ENCODE data around the gene PLET1. TPM values are rescaled to one million over a fixed set of nuclear protein-coding genes. Genes with fewer than 3 reads are reported as not detected.

The PLET1 gene
- polyA plus RNA-seq, 10 donors = not detected

DNA sequence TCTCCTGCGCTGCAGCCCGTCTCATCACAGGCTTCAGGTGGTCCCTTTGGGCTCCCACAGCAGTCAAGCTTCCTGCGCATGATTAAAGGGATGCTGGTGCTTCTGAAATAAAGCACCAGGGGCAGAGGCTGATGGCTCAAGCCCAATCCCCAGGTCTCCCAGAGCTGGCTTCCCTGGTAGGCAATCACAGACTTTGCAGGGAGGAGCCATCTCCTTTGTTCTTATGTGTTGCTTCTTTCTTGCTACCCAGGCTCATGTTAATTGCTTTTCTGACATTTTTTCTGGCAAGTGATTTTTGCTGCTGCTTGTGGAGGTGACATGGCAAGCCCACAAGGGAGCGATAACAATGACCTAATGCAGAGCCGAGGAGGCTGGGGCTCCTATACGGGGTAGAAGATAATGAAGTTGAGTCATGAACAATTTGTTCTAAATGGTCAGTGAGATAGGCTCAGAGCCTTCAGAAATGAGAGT is 25.2 kb upstream of the PLET1 start:
- DNase-seq = no peak

DNA sequence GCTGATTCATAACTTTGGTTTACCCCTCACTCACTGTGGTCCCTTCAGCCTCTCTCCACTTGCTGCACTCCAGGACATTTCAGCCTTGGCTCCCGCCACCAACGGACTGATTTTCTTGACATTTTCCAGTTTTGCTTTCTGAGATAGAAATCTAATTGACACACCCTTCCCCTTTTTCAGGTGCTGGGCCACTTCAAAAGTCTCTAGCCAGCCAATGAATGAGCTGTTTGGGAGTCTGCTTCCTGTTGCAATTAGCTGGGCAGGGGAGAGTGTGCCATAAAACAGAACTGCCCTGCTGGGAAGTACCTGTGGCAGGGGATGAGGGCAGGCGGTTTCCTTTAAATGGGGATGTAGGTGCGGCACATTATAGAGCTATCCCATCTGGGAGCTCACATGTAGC is 21.1 kb upstream of the PLET1 start:
- DNase-seq = no peak

DNA sequence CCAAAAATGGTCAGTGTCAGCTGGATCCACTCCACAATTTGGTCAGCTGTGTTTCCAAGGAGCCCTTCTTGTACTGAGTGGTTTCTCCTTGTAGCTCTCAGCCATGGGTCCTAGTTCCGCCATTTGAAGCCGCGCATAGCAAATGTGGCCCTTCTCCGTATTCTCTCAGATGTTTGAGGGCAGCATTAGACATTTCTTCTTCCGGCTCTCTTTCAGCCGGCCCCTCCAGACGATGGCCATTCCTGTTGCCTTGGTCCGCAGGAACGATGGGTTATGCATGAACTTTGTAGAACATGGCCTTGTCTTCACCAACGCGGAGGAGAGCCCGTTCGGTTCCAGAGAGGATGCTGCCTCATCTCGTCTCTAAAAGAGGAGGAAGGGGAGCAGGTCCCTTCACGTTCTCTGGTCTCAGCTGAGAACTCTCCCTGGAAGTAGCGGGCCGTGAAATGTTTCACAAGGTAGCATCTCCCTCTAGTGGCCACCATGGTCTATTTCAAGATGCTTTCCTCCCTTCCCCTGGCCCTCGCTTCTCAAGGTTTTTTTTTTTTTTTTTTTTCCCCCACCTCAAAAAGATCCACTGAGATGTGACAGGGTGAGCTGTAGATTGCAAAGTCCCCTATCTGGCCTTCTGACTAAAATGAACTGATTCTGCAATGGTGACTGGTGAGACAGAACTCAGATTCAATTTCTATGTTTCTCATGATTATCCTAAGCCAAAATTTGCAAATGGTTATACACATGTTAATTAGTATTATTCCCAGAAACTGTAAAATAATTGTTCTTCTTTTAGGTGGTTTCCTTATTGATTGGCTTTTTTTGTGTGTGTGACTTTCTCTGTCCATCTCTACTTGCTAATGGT is 19.8 kb upstream of the PLET1 start:
- DNase-seq = peak; percentile 69 to 90 (median 80)

DNA sequence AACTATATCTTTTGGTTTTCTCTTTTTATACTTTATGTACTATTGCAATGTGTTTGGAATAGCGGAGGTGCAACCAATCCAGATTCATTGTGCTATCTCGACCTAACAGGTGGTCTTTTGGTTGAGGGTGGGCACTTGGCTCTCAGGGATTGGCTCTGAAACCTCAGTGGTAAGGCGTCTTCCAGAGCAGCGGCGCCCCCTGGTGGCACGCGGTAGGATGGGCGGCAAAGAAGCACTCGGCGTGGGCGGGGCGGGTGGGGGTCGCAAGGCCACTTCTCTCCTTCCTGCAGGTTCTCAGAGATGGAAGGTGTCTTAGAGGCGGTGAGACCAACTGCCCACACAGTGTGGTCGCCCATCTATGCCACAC is 19.2 kb upstream of the PLET1 start:
- peak in 2 of 3 donors; percentile 67 to 75 for DNase-seq

DNA sequence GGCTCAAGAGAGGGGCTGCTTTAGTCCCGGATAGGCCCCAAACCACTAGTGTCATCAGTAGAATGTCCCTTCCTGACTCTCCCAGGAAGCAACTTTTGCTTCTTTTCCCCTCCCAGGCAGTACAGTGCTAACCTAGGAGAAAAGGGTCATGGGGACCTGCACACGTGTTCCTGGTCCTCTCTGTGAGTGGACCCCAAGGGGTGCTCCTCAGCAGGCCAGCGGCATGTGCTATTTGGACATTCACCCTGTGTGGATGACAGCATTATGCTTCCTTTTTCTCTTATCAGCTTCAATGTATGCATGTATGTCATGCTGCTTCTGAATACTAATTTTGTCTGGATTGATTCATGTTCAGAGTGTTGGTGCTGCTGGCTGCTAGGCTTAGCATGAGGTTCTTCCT is 18.1 kb upstream of the PLET1 start:
- no peak for DNase-seq

DNA sequence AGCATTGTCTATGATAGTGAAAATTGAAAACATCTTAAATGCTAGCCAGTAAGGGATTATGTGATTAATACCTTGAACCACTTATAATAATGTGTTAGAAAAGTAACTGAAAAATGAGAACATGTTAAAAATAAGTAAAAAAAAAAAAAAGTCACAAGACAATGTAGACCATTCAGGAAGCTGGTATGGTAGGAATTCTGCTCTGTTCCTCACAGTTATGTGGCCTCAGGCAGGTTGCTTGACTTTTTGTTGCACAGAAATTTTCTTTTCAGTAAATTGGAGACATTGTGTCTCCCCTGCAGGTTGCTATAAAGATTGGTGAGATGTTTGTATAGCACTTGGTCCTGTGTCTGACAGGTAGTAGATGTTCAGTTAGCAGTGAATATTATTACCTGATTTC is 17.3 kb upstream of the PLET1 start:
- no peak for DNase-seq

DNA sequence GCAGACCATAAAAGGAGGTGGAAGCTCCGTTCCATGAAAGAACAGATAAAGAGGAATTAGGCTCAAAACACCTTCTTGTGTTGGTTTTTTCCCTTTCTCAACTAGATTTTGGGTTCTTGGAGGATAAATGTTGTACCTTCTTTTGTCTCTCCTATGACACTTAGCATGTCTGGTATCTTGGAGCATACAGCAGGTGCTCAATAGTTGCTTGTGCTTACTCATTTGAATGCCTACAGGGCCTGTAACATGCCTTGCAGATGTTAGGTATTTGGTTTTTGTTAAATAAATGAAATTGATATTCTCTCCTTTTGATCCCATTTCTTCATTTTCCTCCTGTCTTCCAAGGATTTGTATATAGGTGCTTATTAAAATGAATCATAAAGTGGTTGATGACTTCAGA is 16.4 kb upstream of the PLET1 start:
- no peak for DNase-seq

DNA sequence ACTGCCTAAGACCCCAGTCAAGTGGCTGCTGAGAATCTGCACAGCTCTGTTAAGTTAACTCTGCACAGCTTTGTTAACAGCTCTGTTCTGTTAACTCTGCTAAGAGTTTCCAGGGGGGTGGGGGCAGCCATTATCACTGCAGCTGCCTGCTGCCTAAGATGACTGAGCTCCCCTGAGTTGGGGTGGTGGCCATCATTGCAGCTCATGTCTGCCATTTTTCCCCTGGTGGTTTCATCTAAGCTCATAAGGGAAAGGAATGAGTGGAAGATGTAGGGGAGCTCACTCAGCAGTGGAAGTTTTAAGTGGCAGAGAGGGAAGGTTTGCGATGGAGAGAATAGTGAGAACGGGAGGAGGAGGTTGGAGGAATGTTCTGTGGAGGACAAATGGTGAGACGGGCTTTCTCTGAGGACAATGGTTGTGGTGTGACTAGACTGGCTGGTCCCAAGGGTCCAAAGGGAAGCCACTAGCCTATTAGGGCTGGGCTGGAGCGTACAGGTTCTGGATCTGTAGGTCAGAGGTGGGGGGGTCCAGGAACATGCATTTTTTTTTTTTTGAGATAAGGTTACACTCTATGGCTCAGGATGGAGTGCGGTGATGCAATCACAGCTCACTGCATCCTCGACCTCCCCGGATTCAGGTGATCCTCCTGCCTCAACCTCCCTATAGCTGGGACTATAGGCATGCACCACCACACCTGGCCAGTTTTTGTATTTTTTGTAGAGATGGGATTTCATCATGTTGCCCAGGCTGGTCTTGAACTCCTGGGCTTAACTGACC is 13.5 kb upstream of the PLET1 start:
- DNase-seq = no peak

DNA sequence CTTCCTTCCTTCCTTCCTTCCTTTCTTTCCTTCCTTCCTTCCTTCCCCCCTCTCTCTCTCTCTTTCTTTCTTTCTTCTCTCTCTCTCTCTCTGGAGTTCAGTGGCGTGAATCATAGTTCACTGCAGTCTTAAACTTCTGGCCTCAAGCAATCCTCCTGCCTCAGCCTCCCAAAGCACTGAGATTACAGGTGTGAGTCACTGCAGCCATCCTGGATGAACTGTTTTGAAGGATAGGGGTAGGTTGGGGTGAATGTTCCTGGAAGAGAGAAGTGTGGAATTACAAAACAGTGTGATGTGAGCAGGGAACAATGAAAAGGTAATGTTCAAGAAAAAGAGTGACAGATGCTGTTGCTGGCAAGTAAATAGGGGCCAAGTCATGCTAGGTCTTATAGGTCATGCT is 12.4 kb upstream of the PLET1 start:
- DNase-seq = no peak

DNA sequence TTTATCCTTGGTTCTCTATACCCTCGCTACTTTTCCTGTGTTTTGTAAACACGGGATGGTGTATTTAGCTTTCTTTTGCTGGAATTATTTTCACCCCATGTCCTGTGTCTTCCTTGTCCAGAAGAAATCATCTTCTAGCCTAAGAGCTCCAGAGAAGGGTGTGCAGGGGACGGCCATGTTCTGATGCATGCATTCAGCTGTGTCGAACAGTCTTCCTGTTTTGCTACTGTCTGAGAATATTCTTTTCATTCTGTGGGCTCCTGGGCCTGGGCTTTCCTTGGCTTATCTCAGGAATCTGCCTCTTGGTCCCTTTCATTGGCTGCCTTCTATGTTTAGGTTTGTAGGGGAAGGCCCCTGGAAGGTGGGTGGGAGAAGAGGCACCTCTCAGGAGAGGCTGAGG is 10.6 kb upstream of the PLET1 start:
- no peak for DNase-seq

DNA sequence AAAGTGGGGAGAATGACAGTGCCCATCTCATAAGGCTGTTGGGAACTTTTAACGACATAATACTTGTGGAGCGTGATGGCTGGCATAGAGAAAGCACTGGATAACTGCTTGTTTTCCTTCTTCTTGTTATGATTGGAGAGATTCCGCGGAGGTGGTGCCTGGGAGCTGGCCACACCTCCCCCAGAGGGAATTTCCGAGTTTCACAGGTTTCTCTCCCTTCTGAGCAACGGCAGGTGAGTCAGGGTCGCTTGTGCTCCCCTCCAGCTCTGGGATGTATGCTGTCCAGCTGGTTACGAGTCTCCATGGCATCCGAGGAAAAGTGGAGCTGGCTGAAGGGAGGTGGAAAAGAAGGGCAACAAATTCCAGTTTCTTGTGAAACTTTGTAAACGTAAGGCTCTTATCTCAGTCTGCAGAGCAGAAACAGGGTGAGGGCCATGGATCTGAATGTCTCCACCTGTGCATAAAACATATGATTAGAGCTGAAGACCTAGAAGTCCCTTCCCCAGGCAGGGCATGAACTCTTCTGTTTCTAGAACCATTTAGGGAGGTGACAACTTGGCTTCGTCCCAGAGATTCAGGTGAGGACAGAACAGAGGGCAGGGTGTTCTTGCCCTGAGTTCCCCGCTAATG is 10.0 kb upstream of the PLET1 start:
- no peak for DNase-seq

DNA sequence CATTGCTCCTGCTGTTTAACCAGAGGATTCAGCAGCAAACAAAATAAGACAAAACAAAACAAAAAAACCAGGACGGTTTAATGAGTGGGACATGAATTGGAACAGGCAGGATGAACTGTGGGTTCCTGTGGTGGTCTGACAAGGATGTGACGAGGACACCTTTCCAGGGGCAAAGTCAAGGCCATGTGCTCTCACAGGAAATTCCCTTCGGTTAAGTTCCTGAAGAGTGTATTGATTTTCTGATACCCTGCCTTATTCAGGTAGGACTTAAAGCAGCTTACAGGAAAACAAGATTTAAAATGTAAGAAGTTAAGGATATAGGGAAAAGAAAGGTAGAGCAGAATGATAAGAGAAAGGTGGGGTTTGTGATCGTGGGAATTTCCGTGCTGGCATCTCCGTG is 8.5 kb upstream of the PLET1 start:
- DNase-seq = no peak

DNA sequence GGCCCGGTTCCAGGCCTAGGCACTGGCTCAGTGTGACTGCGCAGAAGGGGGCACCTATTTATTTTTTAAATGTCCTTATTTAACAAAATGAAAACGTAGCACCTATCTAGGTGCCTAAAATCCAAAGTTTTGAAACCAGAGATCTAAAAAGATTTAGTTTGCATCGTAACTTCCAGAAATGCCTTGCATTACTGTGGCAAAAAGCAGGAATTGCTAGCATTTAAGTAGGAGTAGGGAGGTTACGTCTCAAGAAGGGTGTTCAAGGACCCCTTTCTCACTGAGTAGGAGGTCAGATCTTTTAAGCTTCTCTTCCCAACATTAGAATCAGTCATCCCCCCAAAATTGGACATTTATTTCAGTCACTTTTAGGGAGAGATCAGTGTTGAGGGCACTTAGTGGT is 7.7 kb upstream of the PLET1 start:
- DNase-seq = no peak

DNA sequence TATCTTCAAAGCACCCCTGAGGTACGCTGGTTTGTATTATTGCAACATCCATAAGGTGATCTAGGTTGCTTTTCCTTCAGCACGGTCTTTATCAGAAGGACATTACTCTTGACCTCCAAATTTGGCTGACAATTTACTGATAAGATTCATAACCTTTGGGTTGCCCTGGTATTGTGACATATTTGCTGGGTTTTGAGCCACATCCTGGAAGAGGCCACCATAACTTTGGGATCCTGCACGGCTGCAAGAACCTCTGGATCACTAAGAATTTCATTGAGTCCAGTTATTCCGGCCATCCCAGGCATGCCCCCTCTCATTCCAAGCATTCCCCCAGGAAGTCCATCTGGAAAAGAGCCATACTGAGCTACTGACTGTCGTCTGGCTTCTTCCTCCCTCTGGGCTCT is 6.5 kb upstream of the PLET1 start:
- DNase-seq = no peak

DNA sequence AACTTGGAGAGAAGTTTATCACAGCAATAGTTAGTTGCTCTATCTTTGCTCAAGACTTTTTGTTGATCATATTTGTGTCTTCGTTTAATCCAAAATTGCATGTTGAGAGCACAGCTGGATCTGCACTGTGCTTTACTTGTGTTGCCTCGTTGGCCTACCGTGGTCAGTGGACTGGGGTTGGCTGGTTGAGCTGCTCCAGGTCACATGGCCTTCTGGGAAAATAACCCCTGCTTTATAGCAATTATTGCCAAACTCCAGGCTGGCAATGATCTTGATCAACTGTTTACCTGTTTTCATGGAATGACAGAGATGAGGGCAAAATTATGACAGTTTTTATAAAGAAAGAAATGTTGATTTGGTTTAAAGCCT is 5.7 kb upstream of the PLET1 start:
- no peak for DNase-seq

DNA sequence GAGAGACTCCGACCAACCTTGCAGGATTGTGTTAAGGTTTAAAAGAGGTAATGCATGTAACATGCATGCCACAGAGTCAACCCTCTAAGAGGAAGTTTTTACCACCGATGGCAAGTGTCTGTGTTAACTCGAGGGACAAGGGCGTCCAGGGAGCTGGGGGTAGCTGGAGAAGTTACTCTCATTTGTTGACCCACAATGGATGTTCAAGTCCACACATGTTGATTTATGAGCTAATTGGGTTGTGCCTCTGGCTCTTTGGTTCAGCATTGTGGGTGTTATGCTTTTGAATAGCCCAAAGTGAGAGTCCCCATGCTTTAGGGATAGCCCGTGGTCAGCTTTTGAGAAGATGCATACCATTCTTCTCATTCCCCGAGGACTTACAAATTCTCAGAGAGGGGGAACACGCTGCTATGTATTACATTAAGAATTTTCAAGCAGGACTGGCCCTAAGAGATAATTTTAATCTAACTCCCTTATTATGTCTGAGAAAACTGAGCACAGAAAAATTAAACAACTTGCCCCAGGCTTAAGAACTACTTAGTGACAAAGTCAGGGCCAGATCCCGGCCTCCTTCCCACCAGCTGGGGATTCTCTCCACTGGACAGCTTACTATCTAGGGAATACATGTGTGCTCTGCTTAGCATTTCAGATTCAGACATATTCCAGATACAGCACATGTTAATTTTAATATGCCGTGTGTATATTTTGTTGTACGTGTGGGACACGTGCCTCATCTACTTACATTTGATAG is 5.2 kb upstream of the PLET1 start:
- no peak for DNase-seq

DNA sequence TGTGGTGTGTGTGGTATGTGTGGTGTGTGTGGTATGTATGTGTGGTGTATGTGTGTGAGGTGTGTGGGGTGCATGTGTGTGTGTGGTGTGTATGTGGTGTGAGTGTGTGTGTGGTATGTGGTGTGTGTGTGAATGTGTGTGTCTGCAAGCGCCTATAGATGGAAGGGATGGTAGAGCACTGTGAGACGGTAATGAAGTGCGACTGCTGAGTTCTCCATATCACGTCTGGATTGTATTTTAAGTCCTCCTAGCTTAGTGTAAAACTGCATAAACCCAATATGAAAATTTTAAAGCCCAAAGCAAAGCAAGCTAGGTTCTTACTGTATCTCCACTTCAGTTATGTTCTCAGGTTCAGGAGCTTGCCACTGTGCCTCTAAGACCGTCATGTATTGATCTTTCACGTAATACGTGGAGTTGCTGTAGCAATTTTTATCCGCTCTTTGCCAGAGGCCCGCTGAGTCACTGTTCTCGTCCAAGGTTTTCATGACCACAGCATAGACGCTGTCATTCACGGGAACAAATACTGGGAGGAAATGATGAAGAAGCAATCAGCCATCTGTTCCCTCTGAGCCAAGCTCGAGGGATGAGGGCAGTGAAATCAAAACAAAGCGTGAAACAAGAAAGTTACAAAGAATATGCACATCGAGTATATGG is 5.5 kb downstream of the PLET1 start:
- peak; percentile 7 to 33 (median 12) for DNase-seq

DNA sequence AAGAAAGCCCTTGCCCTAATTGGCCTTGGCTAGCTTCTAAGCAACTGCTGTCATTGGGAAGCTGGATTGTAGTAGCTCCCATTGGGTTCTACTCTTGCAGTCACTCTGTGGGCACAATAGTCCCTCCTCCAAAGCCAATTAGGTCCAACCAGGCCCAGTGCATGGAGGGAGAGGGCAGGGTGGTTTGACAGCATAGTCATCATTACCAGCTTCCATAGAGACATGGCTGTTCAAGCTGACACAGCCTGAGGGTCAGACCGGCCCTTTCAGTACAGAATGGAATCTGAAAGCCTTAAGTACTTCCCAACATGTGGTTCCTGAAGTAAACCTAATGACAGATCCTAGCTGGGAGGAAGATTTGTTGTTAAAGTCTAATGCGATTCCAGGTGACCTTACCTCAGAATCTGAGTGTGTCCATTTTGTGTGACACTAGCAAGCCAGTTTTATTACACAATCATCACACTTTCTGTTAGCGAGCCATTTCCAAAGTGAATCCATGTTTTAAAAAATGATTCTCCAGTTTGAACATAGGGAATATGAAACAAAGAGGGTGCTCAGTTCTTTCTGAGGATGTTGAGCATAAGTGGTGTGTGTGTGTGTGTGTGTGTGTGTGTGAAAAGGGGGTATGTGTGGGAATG is 6.9 kb downstream of the PLET1 start:
- DNase-seq = no peak

DNA sequence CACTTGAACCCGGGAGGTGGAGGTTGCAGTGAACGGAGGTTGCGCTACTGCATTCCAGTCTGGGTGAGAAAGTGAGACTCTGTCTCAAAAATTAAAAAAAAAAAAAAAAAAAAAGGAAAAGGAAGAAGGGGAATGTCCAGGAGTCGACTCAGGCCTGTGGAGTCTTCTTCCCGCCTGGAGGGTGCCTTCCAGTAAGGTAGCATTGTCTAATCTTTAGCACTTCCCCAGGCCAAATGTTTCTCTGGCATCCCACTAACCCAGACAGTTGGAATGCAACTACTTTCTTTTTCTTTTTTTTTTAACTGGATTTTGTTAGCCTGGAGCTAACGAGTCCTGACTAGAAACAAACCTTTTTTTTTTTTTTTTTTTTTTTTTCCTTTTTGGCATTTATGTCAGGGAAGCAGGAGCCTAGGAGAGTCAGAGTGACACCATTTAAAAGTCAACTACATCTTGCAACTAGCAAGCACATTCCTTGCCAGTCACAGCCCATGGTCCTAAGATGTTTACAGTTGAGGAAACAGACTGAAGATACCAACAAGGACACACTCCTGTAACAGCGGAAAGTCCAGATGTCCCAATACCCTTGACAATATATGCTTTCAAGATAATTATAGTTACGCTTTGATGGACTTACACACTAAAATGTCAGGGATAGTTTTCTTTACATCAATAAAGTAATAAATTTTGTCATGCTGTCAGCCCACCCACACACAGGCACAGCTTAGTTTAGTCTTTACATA is 10.6 kb downstream of the PLET1 start:
- DNase-seq = no peak

DNA sequence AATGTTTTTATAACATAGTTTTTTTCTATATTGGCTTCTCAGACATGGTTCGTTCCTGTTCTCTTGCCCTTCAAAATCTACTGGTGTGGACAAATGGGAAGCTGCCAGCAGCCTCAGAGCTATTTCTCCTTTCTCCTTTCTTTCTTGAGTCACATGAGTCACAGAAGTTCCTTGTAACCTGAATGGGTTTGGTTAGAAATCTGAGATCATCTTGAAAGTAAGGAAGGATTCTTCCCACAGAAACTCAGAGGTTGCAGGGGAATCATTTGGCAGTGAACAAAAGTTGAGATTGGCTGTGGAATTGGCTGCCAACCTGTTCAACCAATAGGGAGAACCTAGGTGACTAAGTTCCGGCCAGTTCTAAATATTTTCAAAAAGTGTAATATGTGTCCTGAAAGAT is 12.5 kb downstream of the PLET1 start:
- no peak for DNase-seq
